Upper lobe of right lung (tissue), 1 donor: ENCODE results near the gene SND1. TPM values are rescaled to one million over a fixed set of nuclear protein-coding genes. Genes with fewer than 3 reads are reported as not detected.

ENCODE experiments used
- ATAC-seq: fragments of 200-7000 bp; cut with Tn5 transposase; one replicate; pipeline ENCODE4 v1.9.1; 2020; ENCODE audit warnings: mild to moderate bottlenecking, moderate library complexity
- DNase-seq: peaks from one replicate; pipeline ENCODE4 v3.0.0-alpha.2; 2020
- H3K27ac ChIP-seq: fragments of 200-600 bp; one replicate; pipeline ENCODE4 v1.8.0; 2022
- H3K27me3 ChIP-seq: fragments of 200-600 bp; one replicate; pipeline ENCODE4 v1.8.0; 2022; ENCODE audit warnings: mild to moderate bottlenecking
- H3K36me3 ChIP-seq: fragments of 200-600 bp; one replicate; pipeline ENCODE4 v1.8.0; 2022
- H3K4me1 ChIP-seq: fragments of 200-600 bp; one replicate; pipeline ENCODE4 v1.8.0; 2022
- H3K4me3 ChIP-seq: fragments of 200-600 bp; one replicate; pipeline ENCODE4 v1.8.0; 2022; ENCODE audit warnings: mild to moderate bottlenecking
- H3K9me3 ChIP-seq: fragments of 200-600 bp; one replicate; pipeline ENCODE4 v1.8.0; 2022
- intact Hi-C: fragments of 100-400 bp; cut with DNase I; formaldehyde crosslinking; loops from one replicate; pipeline ENCODE4 v1.11.0; 2022
- total RNA-seq: library from RNA; stranded (reverse); fragmentation: NEBNext Ultra II Directional; extraction: Animal tissue kit (Norgen Biotek cat#: 25700); gene quantifications from one replicate; pipeline ENCODE4 v1.2.1, GENCODE V29; 2021
- TF ChIP-seq, protein P1 (sequence below): fragments of 200-600 bp; IDR thresholded peaks from one replicate; pipeline ENCODE4 v1.8.0; 2022; ENCODE audit warnings: antibody characterized with exemption
- donor health status: DM: no; HTN: yes; CAD: no; lungs with severe emphysema.

Gene SND1
- total RNA-seq, 1 donor from 2014 or later, result 150 TPM

DNA sequence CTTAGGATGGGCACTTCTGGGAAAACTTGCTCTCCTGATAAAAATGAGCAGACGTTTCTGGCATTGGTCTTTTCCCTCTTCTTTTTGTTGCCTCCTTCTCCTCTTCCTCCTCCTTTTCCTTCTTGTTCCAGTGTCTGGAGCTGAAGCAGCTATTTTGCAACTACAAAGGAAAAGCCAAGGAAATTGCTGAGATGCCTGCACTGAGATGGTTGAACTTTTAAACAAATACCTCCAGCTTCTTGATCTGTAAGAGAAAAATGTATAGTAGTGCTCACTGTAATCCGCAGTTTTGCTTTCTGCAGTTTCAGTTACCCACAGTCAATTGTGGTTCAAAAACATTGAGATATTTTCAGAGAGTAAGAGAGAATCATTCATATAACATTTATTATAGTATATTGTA is 7.5 kb upstream of the SND1 start:
- intact Hi-C loops, result no loop called here
- ATAC-seq (no peak), DNase-seq (no peak)
- Histone ChIP-seq H3K4me1 (no peaks in the 10 kb centered on the region), H3K27me3 (no peaks in the 10 kb centered on the region), H3K36me3 (no peaks in the 10 kb centered on the region), H3K9me3 (no peaks in the 10 kb centered on the region), H3K4me3 (no peak overlapping the region), H3K27ac (no peak overlapping the region)
- TF ChIP-seq, protein P1, sequence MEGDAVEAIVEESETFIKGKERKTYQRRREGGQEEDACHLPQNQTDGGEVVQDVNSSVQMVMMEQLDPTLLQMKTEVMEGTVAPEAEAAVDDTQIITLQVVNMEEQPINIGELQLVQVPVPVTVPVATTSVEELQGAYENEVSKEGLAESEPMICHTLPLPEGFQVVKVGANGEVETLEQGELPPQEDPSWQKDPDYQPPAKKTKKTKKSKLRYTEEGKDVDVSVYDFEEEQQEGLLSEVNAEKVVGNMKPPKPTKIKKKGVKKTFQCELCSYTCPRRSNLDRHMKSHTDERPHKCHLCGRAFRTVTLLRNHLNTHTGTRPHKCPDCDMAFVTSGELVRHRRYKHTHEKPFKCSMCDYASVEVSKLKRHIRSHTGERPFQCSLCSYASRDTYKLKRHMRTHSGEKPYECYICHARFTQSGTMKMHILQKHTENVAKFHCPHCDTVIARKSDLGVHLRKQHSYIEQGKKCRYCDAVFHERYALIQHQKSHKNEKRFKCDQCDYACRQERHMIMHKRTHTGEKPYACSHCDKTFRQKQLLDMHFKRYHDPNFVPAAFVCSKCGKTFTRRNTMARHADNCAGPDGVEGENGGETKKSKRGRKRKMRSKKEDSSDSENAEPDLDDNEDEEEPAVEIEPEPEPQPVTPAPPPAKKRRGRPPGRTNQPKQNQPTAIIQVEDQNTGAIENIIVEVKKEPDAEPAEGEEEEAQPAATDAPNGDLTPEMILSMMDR, result no peak

DNA sequence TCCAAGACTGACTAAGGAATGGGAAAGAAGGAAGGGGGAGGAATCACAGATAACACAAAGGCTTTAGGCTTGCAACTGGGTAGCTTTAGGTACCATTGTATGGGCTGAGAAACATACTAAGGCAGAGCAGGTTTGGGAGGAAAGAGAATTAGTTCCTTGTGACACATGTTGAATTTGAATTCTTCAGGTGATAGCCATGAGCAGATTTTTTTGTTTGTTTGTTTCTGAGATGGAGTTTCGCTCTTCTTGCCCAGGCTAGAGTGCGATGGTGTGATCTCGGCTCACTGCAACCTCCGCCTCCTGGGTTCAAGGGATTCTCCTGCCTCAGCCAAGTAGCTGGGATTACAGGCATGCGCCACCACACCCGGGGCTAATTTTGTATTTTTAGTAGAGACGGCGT is 4.4 kb upstream of the SND1 start:
- H3K27me3 ChIP-seq, result no peaks in the 10 kb centered on the region
- no peak for ATAC-seq
- TF ChIP-seq, protein P1, result no peak
- no peaks in the 10 kb centered on the region for H3K9me3 ChIP-seq
- no peak for DNase-seq
- intact Hi-C loops, result no loop called here
- H3K4me3 ChIP-seq, result no peak overlapping the region
- H3K27ac ChIP-seq, result no peak overlapping the region
- peaks cover under 1% of the 10 kb centered on the region for H3K4me1 ChIP-seq
- no peaks in the 10 kb centered on the region for H3K36me3 ChIP-seq

DNA sequence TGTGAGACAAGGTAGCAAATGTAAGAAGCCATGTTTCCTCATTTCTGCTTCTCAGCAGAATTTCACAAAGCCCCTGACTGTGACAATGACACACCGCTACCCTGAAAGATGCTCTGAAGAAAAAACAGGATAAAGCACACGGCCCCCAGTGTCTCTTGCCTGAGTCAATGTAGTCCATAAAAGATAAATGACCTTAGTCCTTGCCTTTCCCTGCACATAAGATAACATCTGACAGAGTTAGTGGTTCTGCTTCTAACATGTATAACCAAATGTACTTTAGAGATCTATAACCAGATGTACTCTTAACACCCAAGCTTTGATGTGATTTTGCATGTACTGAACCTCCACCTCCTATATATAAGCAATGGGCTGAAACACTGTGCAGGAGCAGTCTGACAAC is 3.0 kb upstream of the SND1 start:
- Histone ChIP-seq H3K36me3 (no peaks in the 10 kb centered on the region), H3K9me3 (no peaks in the 10 kb centered on the region), H3K4me1 (peaks cover 14% of the 10 kb centered on the region), H3K27ac (no peak overlapping the region), H3K27me3 (no peaks in the 10 kb centered on the region), H3K4me3 (no peak overlapping the region)
- DNase-seq (no peak), ATAC-seq (no peak)
- intact Hi-C loops, result no loop called here
- TF ChIP-seq, protein P1, result no peak

DNA sequence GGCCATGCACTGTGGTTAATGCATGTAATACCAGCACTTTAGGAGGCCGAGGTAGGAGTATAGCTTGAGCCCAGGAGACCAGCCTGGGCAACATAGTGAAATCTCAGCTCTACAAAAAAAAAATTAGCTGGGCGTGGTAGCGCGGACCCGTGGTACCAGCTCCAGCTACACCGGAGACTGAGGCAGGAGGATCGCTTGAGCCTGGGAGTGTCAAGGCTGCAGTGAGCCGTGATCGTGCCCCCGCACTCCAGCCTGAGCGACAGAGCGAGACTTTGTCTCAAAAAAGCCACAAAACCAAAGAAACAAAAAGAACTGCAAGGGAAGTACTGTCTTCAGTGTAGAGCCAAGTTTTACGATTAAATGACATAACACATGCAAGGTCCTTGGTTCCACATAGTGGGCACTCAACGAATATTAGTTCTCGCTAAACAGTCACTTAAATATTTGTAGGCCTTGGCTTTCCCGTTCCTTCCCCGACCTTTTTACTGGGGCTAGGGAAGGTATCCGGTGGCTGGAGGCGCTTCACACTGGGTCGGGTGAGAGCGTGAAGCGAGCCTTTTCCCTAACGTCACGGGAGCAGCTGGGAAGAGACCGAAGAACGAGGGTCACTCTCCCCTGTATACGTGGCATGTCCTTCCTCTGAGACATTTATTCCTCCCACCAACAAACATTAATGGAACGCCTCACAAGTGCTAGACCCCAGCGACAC is 993 bp upstream of the SND1 start:
- Histone ChIP-seq H3K4me1 (peaks cover 28% of the 10 kb centered on the region), H3K27ac (peak overlapping the region; percentile 99), H3K4me3 (peak overlapping the region; percentile 98), H3K27me3 (no peaks in the 10 kb centered on the region), H3K36me3 (no peaks in the 10 kb centered on the region), H3K9me3 (no peaks in the 10 kb centered on the region)
- TF ChIP-seq, protein P1, result no peak
- no peak for DNase-seq
- intact Hi-C loops, result no loop called here
- peak; percentile 3 for ATAC-seq

DNA sequence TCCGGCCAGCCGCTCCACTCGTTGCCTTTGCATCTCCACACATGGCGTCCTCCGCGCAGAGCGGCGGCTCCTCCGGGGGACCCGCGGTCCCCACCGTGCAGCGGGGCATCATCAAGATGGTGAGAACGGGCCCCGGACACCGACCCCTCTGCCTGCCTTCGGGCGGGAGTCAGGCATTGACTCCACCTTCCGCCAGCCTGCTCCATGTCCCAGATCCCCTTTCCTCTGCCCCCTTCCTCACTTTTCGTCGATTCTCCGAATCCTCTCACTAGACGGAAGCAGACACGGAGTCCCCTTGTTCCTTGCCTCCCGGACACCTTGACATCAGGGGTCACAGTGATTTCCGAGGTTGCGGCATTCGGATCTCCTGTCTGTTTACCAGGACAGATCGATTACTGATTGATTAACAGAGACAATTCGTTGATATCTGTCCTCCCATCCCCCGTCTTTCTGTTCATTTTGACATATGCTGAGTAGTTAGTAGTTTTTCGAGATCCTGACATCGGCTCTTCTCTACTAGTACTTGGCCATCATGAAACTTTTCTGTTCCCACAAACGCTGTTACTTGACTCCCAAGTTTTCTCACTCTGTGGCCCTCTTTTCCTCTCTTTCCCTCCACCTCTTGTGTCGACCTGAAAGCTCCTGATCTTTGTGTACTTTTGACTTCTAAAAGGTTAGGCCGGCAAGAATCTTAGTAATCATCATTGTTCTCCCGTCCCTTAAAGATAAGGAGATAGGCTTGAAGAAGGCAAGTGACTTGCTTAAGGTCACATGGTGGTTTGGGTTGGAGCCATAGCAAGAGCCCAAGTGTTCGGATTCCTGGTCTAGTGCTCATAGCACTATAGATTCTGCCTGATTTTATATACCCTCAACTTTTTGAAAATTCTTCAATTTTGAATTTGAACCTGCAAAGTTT is 597 bp downstream of the SND1 start:
- H3K27me3 ChIP-seq, result no peaks in the 10 kb centered on the region
- ATAC-seq (no peak), DNase-seq (no peak)
- no peaks in the 10 kb centered on the region for H3K36me3 ChIP-seq
- peak overlapping the region; percentile 98 for H3K4me3 ChIP-seq
- intact Hi-C loops, result no loop called here
- no peaks in the 10 kb centered on the region for H3K9me3 ChIP-seq
- H3K4me1 ChIP-seq, result peaks cover 28% of the 10 kb centered on the region
- TF ChIP-seq, protein P1, result no peak
- peak overlapping the region; percentile 99 for H3K27ac ChIP-seq
